H1 (cell line): Measurements from ENCODE around the gene CDKL4. TPM values are rescaled to one million over a fixed set of nuclear protein-coding genes. Genes with fewer than 3 reads are reported as not detected.

ENCODE experiments used
- CTCF ChIA-PET: fragments of 300-600 bp; sonication (Branson Sonifier 250); formaldehyde crosslinking; loops from one replicate; lab custom pipeline; 2021; ENCODE audit not compliant: partially characterized antibody; lab: Charles Lee
- POLR2A ChIA-PET: fragments of 300-600 bp; sonication (Branson Sonifier 250); formaldehyde crosslinking; loops from one replicate; lab custom pipeline; 2021; ENCODE audit warnings: inconsistent platforms; ENCODE audit not compliant: partially characterized antibody; lab: Charles Lee
- DNase-seq, 2 experiments: peaks; one replicate each; pipeline versions ENCODE4 v3.0.0 to v3.0.0-alpha.2; 2010 to 2022; ENCODE audit warnings: low spot score in 2 of 2, low read depth in 1 of 2, mixed read lengths in 1 of 2
- FAIRE-seq: peaks from 2 replicates; lab custom pipeline; 2011; peaks lifted over from hg19 to GRCh38; lab: Jason Lieb, UNC
- H2AFZ ChIP-seq: 2 replicates; pipeline ENCODE4 v1.8.1; 2012; ENCODE audit warnings: low read length, inconsistent platforms
- H2AK5ac ChIP-seq: 2 replicates; pipeline ENCODE4 v1.6.1; 2013; ENCODE audit warnings: low read depth, low read length
- H2BK120ac ChIP-seq: replicated peaks from 2 replicates; pipeline ENCODE3; 2013; ENCODE audit warnings: low read depth, low read length, inconsistent platforms
- H2BK12ac ChIP-seq: 2 replicates; pipeline ENCODE4 v1.6.1; 2013; ENCODE audit warnings: low read depth, low read length
- H2BK15ac ChIP-seq: 2 replicates; pipeline ENCODE4 v1.6.1; 2013; ENCODE audit warnings: low read length
- H2BK20ac ChIP-seq: 2 replicates; pipeline ENCODE4 v1.6.1; 2013; ENCODE audit warnings: low read length
- H2BK5ac ChIP-seq: 2 replicates; pipeline ENCODE4 v1.6.1; 2013; ENCODE audit warnings: low read depth, low read length
- H3K14ac ChIP-seq: 2 replicates; pipeline ENCODE4 v1.6.1; 2013; ENCODE audit warnings: inconsistent platforms; ENCODE audit not compliant: insufficient read length
- H3K18ac ChIP-seq: 2 replicates; pipeline ENCODE4 v1.6.1; 2013; ENCODE audit warnings: low read length; ENCODE audit errors: extremely low read depth
- H3K23ac ChIP-seq: 2 replicates; pipeline ENCODE4 v1.6.1; 2013; ENCODE audit warnings: inconsistent platforms; ENCODE audit not compliant: insufficient read length
- H3K23me2 ChIP-seq: 2 replicates; pipeline ENCODE4 v1.6.1; 2013; ENCODE audit warnings: low read depth, low read length
- H3K27ac ChIP-seq: 2 replicates; pipeline ENCODE4 v1.6.1; 2011; ENCODE audit warnings: low read depth, low read length, inconsistent platforms
- H3K27me3 ChIP-seq, 4 experiments: replicated peaks in 1 of 4; 1 replicate in 1 of 4; 2 replicates in 3 of 4; pipeline versions ENCODE4 v1.6.1 to v1.8.1; 2011 to 2013; ENCODE audit warnings: low read length in 3 of 4, mild to moderate bottlenecking in 3 of 4, inconsistent platforms in 2 of 4, mixed read lengths in 2 of 4, moderate library complexity in 1 of 4; ENCODE audit not compliant: control insufficient read depth in 3 of 4, insufficient read depth in 3 of 4; ENCODE audit errors: extremely low read depth in 1 of 4
- H3K36me3 ChIP-seq, 4 experiments: 2 replicates each; pipeline versions ENCODE4 v1.6.1 to v1.8.1; 2011 to 2013; ENCODE audit warnings: mild to moderate bottlenecking in 4 of 4, low read length in 3 of 4, moderate library complexity in 2 of 4, control low read depth in 1 of 4, inconsistent platforms in 1 of 4; ENCODE audit not compliant: insufficient read depth in 4 of 4, control insufficient read depth in 2 of 4
- H3K4ac ChIP-seq: replicated peaks from 2 replicates; pipeline ENCODE3; 2013; ENCODE audit warnings: low read length, low read depth, mixed read lengths, inconsistent platforms; ENCODE audit not compliant: insufficient read length
- H3K4me1 ChIP-seq, 4 experiments: replicated peaks in 1 of 4; 1 replicate in 1 of 4; 2 replicates in 3 of 4; pipeline versions ENCODE4 v1.6.1 to v1.8.1; 2011 to 2013; ENCODE audit warnings: low read length in 3 of 4, inconsistent platforms in 2 of 4, mixed read lengths in 1 of 4; ENCODE audit not compliant: insufficient read depth in 4 of 4, control insufficient read depth in 3 of 4
- H3K4me2 ChIP-seq, 2 experiments: 2 replicates each; pipeline versions ENCODE4 v1.6.1 to v1.8.1; 2011 to 2013; ENCODE audit warnings: low read depth in 2 of 2, low read length in 2 of 2, control low read depth in 1 of 2, inconsistent platforms in 1 of 2, mild to moderate bottlenecking in 1 of 2; ENCODE audit not compliant: insufficient read depth in 1 of 2
- H3K4me3 ChIP-seq, 4 experiments: fragments of 200-600, 300-600 bp in 1 of 4; sonication (generic), shearing (Covaris generic), sonication (Bioruptor Twin) in 1 of 4; 2 replicates each; pipeline versions ENCODE4 v1.5.1 to v1.8.1; 2011 to 2016; ENCODE audit warnings: low read length in 4 of 4, low read depth in 3 of 4, control low read depth in 2 of 4, inconsistent platforms in 2 of 4, mild to moderate bottlenecking in 2 of 4, mixed read lengths in 1 of 4, moderate library complexity in 1 of 4; ENCODE audit not compliant: insufficient read depth in 2 of 4; ENCODE audit errors: extremely low read depth in 1 of 4
- H3K56ac ChIP-seq: replicated peaks from 2 replicates; pipeline ENCODE3; 2013; ENCODE audit warnings: low read depth, mild to moderate bottlenecking, mixed read lengths, low read length, inconsistent platforms; ENCODE audit not compliant: insufficient read length
- H3K79me1 ChIP-seq: 2 replicates; pipeline ENCODE4 v1.6.1; 2013; ENCODE audit warnings: low read depth, low read length, control low read depth
- H3K79me2 ChIP-seq, 2 experiments: 2 replicates each; pipeline versions ENCODE4 v1.6.1 to v1.8.1; 2012 to 2013; ENCODE audit warnings: low read length in 2 of 2, mild to moderate bottlenecking in 2 of 2, inconsistent platforms in 1 of 2; ENCODE audit not compliant: insufficient read depth in 2 of 2, control insufficient read depth in 1 of 2
- H3K9ac ChIP-seq, 4 experiments: replicated peaks in 1 of 4; 1 replicate in 1 of 4; 2 replicates in 3 of 4; pipeline versions ENCODE4 v1.6.1 to v1.8.1; 2011 to 2013; ENCODE audit warnings: low read depth in 3 of 4, low read length in 3 of 4, control low read depth in 2 of 4, mild to moderate bottlenecking in 2 of 4, moderate library complexity in 2 of 4, inconsistent platforms in 1 of 4; ENCODE audit errors: extremely low read depth in 1 of 4
- H3K9me3 ChIP-seq, 2 experiments: 2 replicates each; pipeline versions ENCODE4 v1.6.1 to v1.8.1; 2012 to 2013; ENCODE audit warnings: mild to moderate bottlenecking in 2 of 2, moderate library complexity in 2 of 2, control low read depth in 1 of 2, inconsistent platforms in 1 of 2, low read depth in 1 of 2, low read length in 1 of 2, mixed read lengths in 1 of 2; ENCODE audit not compliant: insufficient read depth in 2 of 2
- H4K20me1 ChIP-seq, 2 experiments: replicated peaks in 1 of 2; 2 replicates each; pipeline versions ENCODE3 to v1.8.1; 2011 to 2013; ENCODE audit warnings: inconsistent platforms in 2 of 2, low read length in 2 of 2, mild to moderate bottlenecking in 1 of 2; ENCODE audit not compliant: insufficient read depth in 2 of 2, control insufficient read depth in 1 of 2
- H4K5ac ChIP-seq: 2 replicates; pipeline ENCODE4 v1.6.1; 2013; ENCODE audit warnings: low read length, low read depth, mixed read lengths, inconsistent platforms; ENCODE audit not compliant: insufficient read length
- H4K8ac ChIP-seq: 2 replicates; pipeline ENCODE4 v1.8.0; 2013; ENCODE audit warnings: mild to moderate bottlenecking, moderate library complexity, low read length, inconsistent platforms; ENCODE audit not compliant: insufficient read depth; ENCODE audit errors: extremely low read depth
- H4K91ac ChIP-seq: replicated peaks from 2 replicates; pipeline ENCODE3; 2013; ENCODE audit warnings: low read length, mixed read lengths, inconsistent platforms; ENCODE audit not compliant: insufficient read length
- CHD1 ChIP-seq: IDR thresholded peaks from 2 replicates; pipeline ENCODE4 v1.6.1; 2012; ENCODE audit warnings: low read depth, low read length, improper control_type of control experiment
- EGR1 ChIP-seq: IDR thresholded peaks from 2 replicates; pipeline ENCODE4 v1.6.1; 2011; ENCODE audit warnings: low read depth, low read length, borderline replicate concordance
- GABPA ChIP-seq: IDR thresholded peaks from 2 replicates; pipeline ENCODE4 v1.6.1; 2011; ENCODE audit warnings: mild to moderate bottlenecking, low read length, moderate library complexity, borderline replicate concordance; ENCODE audit not compliant: insufficient read depth
- HDAC6 ChIP-seq: IDR thresholded peaks from one replicate; pipeline ENCODE4 v1.7.1; 2012; ENCODE audit warnings: low read depth, mild to moderate bottlenecking, inconsistent platforms, low read length, moderate library complexity
- KDM1A ChIP-seq: fragments of 200-600, 300-600 bp; sonication (generic); IDR thresholded peaks from 2 replicates; pipeline ENCODE4 v1.7.1; 2016; ENCODE audit warnings: mild to moderate bottlenecking, low read length, borderline replicate concordance
- SIRT6 ChIP-seq: IDR thresholded peaks from one replicate; pipeline ENCODE4 v1.7.1; 2012; ENCODE audit warnings: low read length, inconsistent platforms
- SIX5 ChIP-seq: IDR thresholded peaks from 2 replicates; pipeline ENCODE4 v1.6.1; 2011; ENCODE audit warnings: mild to moderate bottlenecking, low read depth, low read length
- SP1 ChIP-seq: IDR thresholded peaks from 2 replicates; pipeline ENCODE4 v1.6.1; 2011; ENCODE audit warnings: low read depth, low read length
- YY1 ChIP-seq: IDR thresholded peaks from 2 replicates; pipeline ENCODE4 v1.6.1; 2011; ENCODE audit warnings: low read depth, mild to moderate bottlenecking, low read length
- WGBS, 2 experiments: shearing (Covaris generic) in 1 of 2; methylation state at CpG; one replicate each; pipeline versions ENCODE4 v1.1.6 to v1.1.7; 2013 to 2015; ENCODE audit warnings: low lambda C conversion rate in 2 of 2, mixed read lengths in 2 of 2, inconsistent platforms in 1 of 2, low coverage in 1 of 2, missing lambda C conversion rate in 1 of 2; ENCODE audit not compliant: insufficient replicate concordance in 2 of 2, insufficient coverage in 1 of 2, insufficient read length in 1 of 2; ENCODE audit errors: extremely low coverage in 1 of 2, missing lambda C conversion rate in 1 of 2; 5-methylcytosine and 5-hydroxymethylcytosine counted together
- polyA plus RNA-seq, 7 experiments: library from polyadenylated mRNA; depleted of rRNA in 3 of 7; stranded (reverse) in 5 of 7; unstranded in 2 of 7; fragments of >200 nt in 5 of 7; fragments of 200-250 nt in 2 of 7; gene quantifications; 1 replicate in 5 of 7; 2 replicates in 1 of 7; 4 replicates in 1 of 7; pipeline versions ENCODE4 v1.2.1 to v1.2.3, GENCODE V29; 2011 to 2013; ENCODE audit warnings: missing spikeins in 2 of 7, mixed read lengths in 2 of 7
- total RNA-seq: library from RNA; stranded (reverse); fragmentation: NEBNext Ultra II Directional; extraction: Animal tissue kit (Norgen Biotek cat#: 25700); gene quantifications from 2 replicates; pipeline ENCODE4 v1.2.1, GENCODE V29; 2021

CDKL4 gene
- total and polyA plus RNA-seq, 2 of the 8 experiments (the other 6 are each of a cell fraction or from before 2014, with no cell fraction given) = not detected

DNA sequence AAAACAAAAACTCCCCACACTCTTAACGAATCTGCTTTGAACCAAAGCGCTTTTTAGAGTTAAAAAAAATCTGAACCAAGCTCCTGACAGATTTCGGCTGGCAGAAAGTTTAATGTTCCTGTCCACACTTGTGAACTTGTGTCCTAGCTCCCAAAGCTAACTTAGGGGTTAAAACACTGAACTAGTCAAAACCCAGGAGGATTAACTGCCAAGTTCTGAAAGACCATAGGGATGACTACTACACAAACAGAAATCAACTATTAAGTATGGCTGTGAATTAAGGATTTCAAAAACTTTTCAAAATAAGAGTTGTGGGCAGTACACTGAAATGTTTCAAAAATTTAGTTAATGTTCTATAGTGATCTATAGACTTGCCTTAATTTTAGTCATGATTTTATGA, 26.2 kb upstream of the CDKL4 start:
- Histone ChIP-seq H3K4me1 (no peaks in the 10 kb centered on the region), H3K4me3 (no peak overlapping the region), H3K4ac (no peak overlapping the region), H3K23ac (no peak overlapping the region), H2BK20ac (no peak overlapping the region), H4K91ac (no peak overlapping the region), H2AK5ac (no peak overlapping the region), H2BK15ac (no peak overlapping the region), H3K4me2 (no peak overlapping the region), H2BK12ac (no peak overlapping the region), H4K8ac (no peak overlapping the region), H3K23me2 (no peaks in the 10 kb centered on the region), H3K56ac (no peak overlapping the region), H3K27me3 (no peaks in the 10 kb centered on the region), H3K79me1 (no peaks in the 10 kb centered on the region), H4K20me1 (no peaks in the 10 kb centered on the region), H3K14ac (no peak overlapping the region), H3K79me2 (no peaks in the 10 kb centered on the region)
- CTCF ChIA-PET = interaction anchor here (1.5 to 1.7 kb wide), 2 partner anchors 9 to 13 kb away, joined by 3 to 5 read pairs; no protein-coding TSS in a partner anchor
- no peak for DNase-seq
- WGBS, 2 experiments = 95% methylated on average over 3 of the region's 3 CpGs; no CpG with 5 or more reads in 1 of the 2 experiments
- no peak for FAIRE-seq
- no peak for TF ChIP-seq KDM1A
- no peak for TF ChIP-seq SIRT6
- no peak for TF ChIP-seq EGR1
- TF ChIP-seq HDAC6 = no peak
- TF ChIP-seq SIX5 = no peak
- no peak for TF ChIP-seq CHD1
- no peak for TF ChIP-seq GABPA
- TF ChIP-seq YY1 = no peak
- no peak for TF ChIP-seq SP1
- TF ChIP-seq, all 59 proteins: peak for 0
- no peak overlapping the region for H3K27ac ChIP-seq
- no peak overlapping the region for H2BK120ac ChIP-seq
- H3K36me3 ChIP-seq = peaks cover 0 to 16% (median 2%) of the 10 kb centered on the region in 4 experiments; a peak in 2 of 8 replicates
- H4K5ac ChIP-seq = no peak overlapping the region
- no peak overlapping the region for H3K18ac ChIP-seq
- H3K9ac ChIP-seq = no peak overlapping the region
- no peak overlapping the region for H2AFZ ChIP-seq
- POLR2A ChIA-PET = no interaction called here
- no peak overlapping the region for H2BK5ac ChIP-seq
- no peaks in the 10 kb centered on the region for H3K9me3 ChIP-seq
